ENCODE results near the gene CP. TPM values are rescaled to one million over a fixed set of nuclear protein-coding genes. Genes with fewer than 3 reads are reported as not detected.
A peak's percentile ranks its signal among the peaks of the same experiment; 100 is the strongest.

Gene CP
- total and polyA plus RNA-seq, 9 of the 15 experiments (the other 6 are each of a cell fraction or from before 2014, with no cell fraction given) = 0.30 to 0.75 TPM; not detected in 7

DNA sequence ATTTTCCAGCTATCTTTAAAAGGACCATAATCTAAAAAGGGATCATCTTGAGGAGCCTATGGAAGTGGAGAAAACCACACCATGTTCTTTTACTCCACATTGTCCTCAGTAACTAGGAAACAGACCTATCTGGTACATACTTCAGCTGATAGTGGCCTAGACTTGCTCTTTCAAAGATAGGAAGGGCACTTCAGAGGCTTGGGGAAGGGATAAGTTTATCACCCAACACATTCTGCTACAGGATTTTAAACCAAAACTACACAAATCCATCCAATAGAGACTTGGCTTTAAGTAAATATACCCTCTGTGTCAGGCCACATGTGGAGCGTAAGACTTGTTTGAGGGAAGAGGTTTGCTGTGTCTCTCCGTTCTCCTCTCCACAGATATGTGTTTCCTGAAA, 35.4 kb downstream of the CP start (continued):
- TF ChIP-seq TBP (optimal IDR thresholded peaks at IDR 0.05; ENCODE audit: low read depth, low read length) (no peak), PREB (CRISPR knock-in tag; IDR thresholded peaks at IDR 0.05) (no peak), NCOA1 (IDR thresholded peaks at IDR 0.05; ENCODE audit: low read depth) (no peak), TFAM (CRISPR knock-in tag; conservative IDR thresholded peaks at IDR 0.05) (no peak), ZBTB1 (CRISPR knock-in tag; IDR thresholded peaks at IDR 0.05; ENCODE audit: borderline replicate concordance, low read depth) (no peak), NR1H2 (CRISPR knock-in tag; IDR thresholded peaks at IDR 0.05) (no peak), RCOR1 (IDR thresholded peaks at IDR 0.05; ENCODE audit: borderline replicate concordance in 1 of 2, low read depth in 2 of 2, low read length in 2 of 2) (peak; percentile 53 to 87; a peak in 3 of 4 replicates), ZNF217 (CRISPR knock-in tag; IDR thresholded peaks at IDR 0.05) (no peak), ID3 (CRISPR knock-in tag; IDR thresholded peaks at IDR 0.05) (no peak), ID3 (tag; IDR thresholded peaks at IDR 0.05) (no peak), MTA1 (IDR thresholded peaks at IDR 0.05; ENCODE audit: borderline replicate concordance) (no peak), TEAD4 (IDR thresholded peaks at IDR 0.05; ENCODE audit: low read length) (peak; percentile 75), TEAD4 (CRISPR knock-in tag; IDR thresholded peaks at IDR 0.05; ENCODE audit: borderline replicate concordance) (no peak), ARID1B (IDR thresholded peaks at IDR 0.05) (peak; percentile 58; the same call in 1 of the 2 replicates), MED1 (CRISPR knock-in tag; IDR thresholded peaks at IDR 0.05; ENCODE audit: borderline replicate concordance) (no peak), ZNF175 (CRISPR knock-in tag; IDR thresholded peaks at IDR 0.05; ENCODE audit: low read depth) (no peak), ESRRA (IDR thresholded peaks at IDR 0.05; ENCODE audit: borderline replicate concordance, low read depth) (no peak), MTA2 (IDR thresholded peaks at IDR 0.05; ENCODE audit: low read depth) (no peak), CXXC5 (CRISPR knock-in tag; IDR thresholded peaks at IDR 0.05) (no peak), FOS (IDR thresholded peaks at IDR 0.05; ENCODE audit: extremely low read depth, insufficient read length) (no peak), ZC3H4 (CRISPR knock-in tag; IDR thresholded peaks at IDR 0.05; ENCODE audit: borderline replicate concordance) (no peak)
- TF ChIP-seq, protein P1, sequence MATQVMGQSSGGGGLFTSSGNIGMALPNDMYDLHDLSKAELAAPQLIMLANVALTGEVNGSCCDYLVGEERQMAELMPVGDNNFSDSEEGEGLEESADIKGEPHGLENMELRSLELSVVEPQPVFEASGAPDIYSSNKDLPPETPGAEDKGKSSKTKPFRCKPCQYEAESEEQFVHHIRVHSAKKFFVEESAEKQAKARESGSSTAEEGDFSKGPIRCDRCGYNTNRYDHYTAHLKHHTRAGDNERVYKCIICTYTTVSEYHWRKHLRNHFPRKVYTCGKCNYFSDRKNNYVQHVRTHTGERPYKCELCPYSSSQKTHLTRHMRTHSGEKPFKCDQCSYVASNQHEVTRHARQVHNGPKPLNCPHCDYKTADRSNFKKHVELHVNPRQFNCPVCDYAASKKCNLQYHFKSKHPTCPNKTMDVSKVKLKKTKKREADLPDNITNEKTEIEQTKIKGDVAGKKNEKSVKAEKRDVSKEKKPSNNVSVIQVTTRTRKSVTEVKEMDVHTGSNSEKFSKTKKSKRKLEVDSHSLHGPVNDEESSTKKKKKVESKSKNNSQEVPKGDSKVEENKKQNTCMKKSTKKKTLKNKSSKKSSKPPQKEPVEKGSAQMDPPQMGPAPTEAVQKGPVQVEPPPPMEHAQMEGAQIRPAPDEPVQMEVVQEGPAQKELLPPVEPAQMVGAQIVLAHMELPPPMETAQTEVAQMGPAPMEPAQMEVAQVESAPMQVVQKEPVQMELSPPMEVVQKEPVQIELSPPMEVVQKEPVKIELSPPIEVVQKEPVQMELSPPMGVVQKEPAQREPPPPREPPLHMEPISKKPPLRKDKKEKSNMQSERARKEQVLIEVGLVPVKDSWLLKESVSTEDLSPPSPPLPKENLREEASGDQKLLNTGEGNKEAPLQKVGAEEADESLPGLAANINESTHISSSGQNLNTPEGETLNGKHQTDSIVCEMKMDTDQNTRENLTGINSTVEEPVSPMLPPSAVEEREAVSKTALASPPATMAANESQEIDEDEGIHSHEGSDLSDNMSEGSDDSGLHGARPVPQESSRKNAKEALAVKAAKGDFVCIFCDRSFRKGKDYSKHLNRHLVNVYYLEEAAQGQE (IDR thresholded peaks at IDR 0.05; ENCODE audit: borderline replicate concordance) = no peak
- TF ChIP-seq, protein P1 (CRISPR knock-in tag; IDR thresholded peaks at IDR 0.05; ENCODE audit: low read depth) = no peak
